Upper lobe of left lung (tissue), 4 donors: Measurements from ENCODE around the gene MMP20.

Experiments used
- CTCF ChIP-seq, 6 experiments: fragments of 450-650 bp in 4 of 6; fragments of 200-600 bp in 2 of 6; sonication (generic) in 2 of 6; IDR thresholded peaks; one replicate each; pipeline ENCODE4 v1.5.1; 2016 to 2019; ENCODE audit warnings: antibody characterized with exemption in 6 of 6
- EP300 ChIP-seq, 4 donors: sonication (generic); formaldehyde crosslinking; IDR thresholded peaks; one replicate each; pipeline ENCODE4 v1.5.1; 2017; ENCODE audit warnings: antibody characterized with exemption in 4 of 4, control low read depth in 2 of 4
- POLR2A ChIP-seq, 4 donors: fragments of 450-650 bp; IDR thresholded peaks; one replicate each; pipeline ENCODE4 v1.5.1; 2016 to 2017; ENCODE audit warnings: antibody characterized with exemption in 4 of 4, mild to moderate bottlenecking in 2 of 4

GRCh38 chr11:102661040-102661439 is 35.9 kb upstream of the MMP20 start:
- TF ChIP-seq CTCF (IDR thresholded peaks at IDR 0.05) (no peak), EP300 (IDR thresholded peaks at IDR 0.05) (no peak), POLR2A (IDR thresholded peaks at IDR 0.05) (no peak)
